IMR-90 (cell line): ENCODE results near the gene HMG20A. TPM values are rescaled to one million over a fixed set of nuclear protein-coding genes. Genes with fewer than 3 reads are reported as not detected.

Experiments
- ATAC-seq: fragments of 200-7000 bp; cut with Tn5 transposase; 2 replicates; pipeline ENCODE4 v1.9.1; 2020; ENCODE audit warnings: low read depth, mild to moderate bottlenecking, moderate library complexity
- BruUV-seq: library from RNA; stranded (reverse); fragments of 400-500 nt; replicated peaks from 2 replicates; lab custom pipeline; 2021; lab: Mats Ljungman, UMichigan
- CTCF ChIA-PET: fragments of 300-600 bp; formaldehyde crosslinking; extraction: SDS; loops from one replicate; lab custom pipeline; 2021; ENCODE audit warnings: antibody characterized with exemption; lab: Yijun Ruan, JAX
- POLR2A ChIA-PET: fragments of 300-600 bp; sonication (Branson Sonifier 250); formaldehyde crosslinking; loops from one replicate; lab custom pipeline; 2022; ENCODE audit warnings: antibody characterized with exemption; ENCODE audit not compliant: unreplicated experiment; lab: Charles Lee
- DNase-seq: peaks from one replicate; pipeline ENCODE4 v3.0.0; 2013
- H2AFZ ChIP-seq: replicated peaks from 2 replicates; pipeline ENCODE3; 2013; ENCODE audit warnings: low read length, mild to moderate bottlenecking; ENCODE audit not compliant: poor library complexity
- H2AK5ac ChIP-seq: 2 replicates; pipeline ENCODE4 v1.6.1; 2013; ENCODE audit warnings: low read depth, low read length, inconsistent platforms
- H2AK9ac ChIP-seq: replicated peaks from 2 replicates; pipeline ENCODE3; 2013; ENCODE audit warnings: mild to moderate bottlenecking, low read depth, low read length, moderate library complexity; ENCODE audit not compliant: poor library complexity
- H2BK120ac ChIP-seq: 2 replicates; pipeline ENCODE4 v1.6.1; 2013; ENCODE audit warnings: low read depth, low read length, inconsistent platforms
- H2BK15ac ChIP-seq: 3 replicates; pipeline ENCODE4 v1.6.1; 2013; ENCODE audit warnings: low read depth, low read length, inconsistent platforms
- H2BK20ac ChIP-seq: 2 replicates; pipeline ENCODE4 v1.6.1; 2013; ENCODE audit warnings: low read depth, mild to moderate bottlenecking, inconsistent platforms, low read length, moderate library complexity
- H2BK5ac ChIP-seq: 2 replicates; pipeline ENCODE4 v1.6.1; 2013; ENCODE audit warnings: mild to moderate bottlenecking, low read depth, low read length, inconsistent platforms; ENCODE audit not compliant: poor library complexity, severe bottlenecking
- H3K14ac ChIP-seq: replicated peaks from 2 replicates; pipeline ENCODE4 v1.6.1; 2013; ENCODE audit warnings: low read depth, low read length, inconsistent platforms
- H3K18ac ChIP-seq: 2 replicates; pipeline ENCODE4 v1.6.1; 2013; ENCODE audit warnings: low read depth, low read length, control low read depth
- H3K23ac ChIP-seq: 2 replicates; pipeline ENCODE4 v1.6.1; 2013; ENCODE audit warnings: low read depth, low read length, inconsistent platforms
- H3K27ac ChIP-seq: 2 replicates; pipeline ENCODE4 v1.5.1; 2013; ENCODE audit warnings: mild to moderate bottlenecking, control low read depth, low read length; ENCODE audit not compliant: insufficient read depth
- H3K27me3 ChIP-seq: 2 replicates; pipeline ENCODE4 v1.6.1; 2013; ENCODE audit warnings: low read length; ENCODE audit not compliant: control insufficient read depth, insufficient read depth
- H3K36me3 ChIP-seq: 2 replicates; pipeline ENCODE4 v1.6.1; 2013; ENCODE audit warnings: low read length, mixed read lengths; ENCODE audit not compliant: control insufficient read depth, insufficient read depth
- H3K4ac ChIP-seq: 2 replicates; pipeline ENCODE4 v1.6.1; 2013; ENCODE audit warnings: low read depth, low read length, inconsistent platforms
- H3K4me1 ChIP-seq: 2 replicates; pipeline ENCODE4 v1.6.1; 2013; ENCODE audit warnings: low read length, mixed read lengths; ENCODE audit not compliant: control insufficient read depth, insufficient read depth
- H3K4me2 ChIP-seq: 2 replicates; pipeline ENCODE4 v1.6.1; 2013; ENCODE audit warnings: low read depth, mild to moderate bottlenecking, control low read depth, low read length, moderate library complexity
- H3K4me3 ChIP-seq: 2 replicates; pipeline ENCODE4 v1.5.1; 2013; ENCODE audit warnings: low read depth, mild to moderate bottlenecking, control low read depth, low read length, moderate library complexity; ENCODE audit not compliant: insufficient read depth
- H3K56ac ChIP-seq: 2 replicates; pipeline ENCODE4 v1.6.1; 2013; ENCODE audit warnings: low read length, inconsistent platforms; ENCODE audit not compliant: insufficient read depth; ENCODE audit errors: extremely low read depth
- H3K79me1 ChIP-seq, 2 experiments: 2 replicates each; pipeline ENCODE4 v1.6.1; 2013; ENCODE audit warnings: low read length in 2 of 2, inconsistent platforms in 1 of 2, low read depth in 1 of 2
- H3K9ac ChIP-seq: 2 replicates; pipeline ENCODE4 v1.6.1; 2013; ENCODE audit warnings: low read depth, low read length, control low read depth
- H3K9me1 ChIP-seq: 2 replicates; pipeline ENCODE4 v1.6.1; 2013; ENCODE audit warnings: low read length, inconsistent platforms; ENCODE audit not compliant: insufficient read depth
- H3K9me3 ChIP-seq: 2 replicates; pipeline ENCODE4 v1.6.1; 2013; ENCODE audit warnings: low read length; ENCODE audit not compliant: control insufficient read depth, insufficient read depth
- H4K20me1 ChIP-seq: 2 replicates; pipeline ENCODE4 v1.6.1; 2013; ENCODE audit warnings: low read length, inconsistent platforms; ENCODE audit not compliant: insufficient read depth
- H4K5ac ChIP-seq: 2 replicates; pipeline ENCODE4 v1.6.1; 2013; ENCODE audit warnings: mild to moderate bottlenecking, low read depth, low read length, control low read depth
- H4K8ac ChIP-seq, 2 experiments: 2 replicates each; pipeline ENCODE4 v1.6.1; 2013; ENCODE audit warnings: low read depth in 2 of 2, low read length in 2 of 2, control low read depth in 1 of 2, inconsistent platforms in 1 of 2
- H4K91ac ChIP-seq: 2 replicates; pipeline ENCODE4 v1.6.1; 2013; ENCODE audit warnings: low read depth, low read length, inconsistent platforms; ENCODE audit not compliant: insufficient read depth
- CEBPB ChIP-seq: IDR thresholded peaks from 2 replicates; pipeline ENCODE4 v1.6.1; 2012; ENCODE audit warnings: low read depth, low read length, improper control_type of control experiment
- CHD1 ChIP-seq: IDR thresholded peaks from 2 replicates; pipeline ENCODE4 v1.6.1; 2012; ENCODE audit warnings: low read depth, low read length, improper control_type of control experiment
- ELK1 ChIP-seq: fragments of 150-350 bp; IDR thresholded peaks from 2 replicates; pipeline ENCODE4 v1.6.1; 2016; ENCODE audit warnings: low read depth, mild to moderate bottlenecking, low read length, moderate library complexity, borderline replicate concordance
- MXI1 ChIP-seq: IDR thresholded peaks from 2 replicates; pipeline ENCODE4 v1.6.1; 2012; ENCODE audit warnings: low read depth, mild to moderate bottlenecking, low read length, moderate library complexity, borderline replicate concordance
- NFE2L2 ChIP-seq: fragments of 150-350 bp; IDR thresholded peaks from 2 replicates; pipeline ENCODE4 v1.6.1; 2016; ENCODE audit warnings: low read depth, mild to moderate bottlenecking, low read length
- POLR2A ChIP-seq: IDR thresholded peaks from 2 replicates; pipeline ENCODE4 v1.6.1; 2012; ENCODE audit warnings: mild to moderate bottlenecking, low read depth, low read length
- RFX5 ChIP-seq: IDR thresholded peaks from 2 replicates; pipeline ENCODE4 v1.8.0; 2012; ENCODE audit warnings: low read depth, mild to moderate bottlenecking, low read length, moderate library complexity
- WGBS, 2 experiments: methylation state at CpG; one replicate each; pipeline versions ENCODE4 v1.1.5 to v1.1.7; 2013; ENCODE audit warnings: missing lambda C conversion rate in 2 of 2; ENCODE audit not compliant: insufficient read length in 1 of 2; ENCODE audit errors: extremely low coverage in 2 of 2; 5-methylcytosine and 5-hydroxymethylcytosine counted together
- dilution Hi-C: fragments of 300-500 bp; cut with HindIII; formaldehyde crosslinking; loops from one replicate; pipeline ENCODE4 v1.14.3; 2018; ENCODE audit warnings: low sequenced_read_pairs; ENCODE audit not compliant: unreplicated experiment
- in situ Hi-C: fragments of 300-500 bp; cut with MboI; formaldehyde crosslinking; loops from 3 replicates; pipeline ENCODE4 v1.14.3; 2019; ENCODE audit warnings: low sequenced_read_pairs, inconsistent platforms, mixed read lengths
- intact Hi-C: fragments of 100-400 bp; cut with micrococcal nuclease; formaldehyde crosslinking; loops from 2 replicates; pipeline ENCODE4 v1.10.0; 2022
- polyA plus RNA-seq, 3 experiments: library from polyadenylated mRNA; depleted of rRNA; stranded (reverse); fragments of >200 nt; gene quantifications; 2 replicates each; pipeline ENCODE4 v1.2.3, GENCODE V29; 2012; ENCODE audit warnings: low replicate concordance in 1 of 3
- total RNA-seq: library from RNA; depleted of rRNA; stranded (reverse); fragments of >200 nt; gene quantifications from 2 replicates; pipeline ENCODE4 v1.2.3, GENCODE V29; 2012

Gene HMG20A
- total and polyA plus RNA-seq, 2 of the 4 experiments (the other 2 are of a cell fraction): 22.3 to 25.3 TPM

GRCh38 chr15:77395013-77395774 is 25.5 kb upstream of the HMG20A start:
- ATAC-seq: no peak
- TF ChIP-seq NFE2L2: no peak
- TF ChIP-seq CEBPB: no peak
- TF ChIP-seq MXI1: no peak
- TF ChIP-seq ELK1: no peak
- TF ChIP-seq CHD1: no peak
- no peak for TF ChIP-seq POLR2A
- no peak for TF ChIP-seq RFX5
- Histone ChIP-seq H3K27ac (no peak overlapping the region), H3K18ac (no peak overlapping the region), H3K56ac (no peak overlapping the region), H3K9ac (no peak overlapping the region), H2BK5ac (no peak overlapping the region), H3K9me1 (peaks cover 22% of the 10 kb centered on the region), H2BK120ac (no peak overlapping the region), H3K4me3 (no peak overlapping the region), H3K36me3 (peaks cover 3% of the 10 kb centered on the region; the same call in 1 of the 2 replicates), H3K14ac (no peak overlapping the region), H3K79me1 (peaks cover 22 to 61% of the 10 kb centered on the region in 2 experiments), H3K27me3 (no peaks in the 10 kb centered on the region), H2AFZ (no peak overlapping the region), H2BK15ac (no peak overlapping the region), H4K8ac (no peak overlapping the region), H2AK9ac (no peak overlapping the region), H2AK5ac (no peak overlapping the region), H3K9me3 (peaks cover 6% of the 10 kb centered on the region), H3K23ac (no peak overlapping the region), H3K4me1 (peaks cover 12% of the 10 kb centered on the region), H2BK20ac (no peak overlapping the region), H4K5ac (no peak overlapping the region), H4K91ac (no peak overlapping the region), H3K4me2 (no peak overlapping the region), H3K4ac (no peak overlapping the region), H4K20me1 (peaks cover 74% of the 10 kb centered on the region)
- no TSS peak for BruUV-seq
- dilution Hi-C loops (no loop called here), in situ Hi-C loops (no loop called here), intact Hi-C loops (no loop called here)
- no peak for DNase-seq
- no CpG with 5 or more reads among the region's 3 CpGs for whole genome bisulfite sequencing, 2 experiments
- CTCF ChIA-PET: no interaction called here
- POLR2A ChIA-PET: no interaction called here
